SIG-M5 (cell line): ENCODE results near the gene SMU1.
"Not testable (repeated sequence)": the region's sequence is repeated elsewhere in the genome, so short reads cannot be mapped to it uniquely, and the experiment has no call there.

Experiments used
- DNase-seq: peaks from one replicate; lab custom pipeline; 2025; lab: John Stamatoyannopoulos, UW

The SMU1 gene

GRCh38 chr9:33013962-33014664 is 62.4 kb downstream of the SMU1 start:
- no peak for DNase-seq

DNA sequence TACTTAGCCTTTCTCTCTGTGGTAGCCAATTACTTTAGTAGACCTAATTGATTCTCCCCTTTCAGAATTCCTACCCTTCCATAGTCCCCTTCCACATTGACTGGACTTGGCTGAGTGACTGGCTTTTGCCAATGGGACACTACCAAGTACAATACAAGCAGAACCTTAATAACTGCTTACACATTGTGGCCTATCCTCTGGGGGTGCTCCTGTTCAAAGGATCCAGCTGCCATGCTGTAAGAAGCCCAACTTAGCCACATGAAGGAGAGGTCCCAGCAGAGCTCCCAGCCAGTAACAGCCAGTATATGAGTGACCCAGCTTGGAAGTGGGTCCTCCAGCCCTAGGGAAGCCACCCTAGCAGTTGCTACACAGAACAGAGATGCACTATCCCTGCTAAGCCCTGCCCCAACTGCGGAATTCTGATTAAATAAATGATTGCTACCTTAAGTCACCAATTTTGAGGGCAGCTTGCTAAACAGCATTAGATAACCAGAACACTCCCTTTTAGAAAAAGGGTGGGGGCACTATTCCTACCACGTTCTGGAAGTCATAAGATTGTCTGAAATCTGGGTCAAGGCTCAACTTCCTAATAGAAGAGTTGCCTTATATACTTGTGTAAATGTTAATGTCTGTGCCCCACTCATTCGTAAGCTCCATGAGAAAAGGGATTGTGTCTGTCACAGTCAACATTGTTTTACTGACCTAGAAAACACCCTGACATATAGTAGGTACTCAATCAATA is 64.0 kb downstream of the SMU1 start:
- DNase-seq: no peak

GRCh38 chr9:33011831-33012230 is 64.6 kb downstream of the SMU1 start:
- DNase-seq: no peak

DNA sequence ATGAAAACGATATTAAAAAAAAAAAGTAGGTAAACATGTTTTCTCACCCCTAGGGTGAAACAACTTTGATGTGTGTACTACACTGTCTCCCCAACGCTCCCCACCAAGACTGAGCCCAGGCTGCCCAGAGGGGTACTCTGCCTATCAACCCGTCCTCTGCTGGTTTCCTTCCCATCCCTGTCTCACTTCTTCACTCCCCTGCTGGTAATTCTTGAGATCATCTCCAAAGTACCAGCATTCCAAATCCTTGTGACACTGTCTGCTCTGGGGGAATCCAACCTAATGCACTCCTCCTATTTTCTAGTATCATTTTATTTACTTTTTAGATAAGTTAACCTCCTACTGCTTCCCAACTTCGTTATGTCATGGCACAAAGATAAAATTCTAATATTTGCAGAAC is 68.7 kb downstream of the SMU1 start:
- no peak for DNase-seq

DNA sequence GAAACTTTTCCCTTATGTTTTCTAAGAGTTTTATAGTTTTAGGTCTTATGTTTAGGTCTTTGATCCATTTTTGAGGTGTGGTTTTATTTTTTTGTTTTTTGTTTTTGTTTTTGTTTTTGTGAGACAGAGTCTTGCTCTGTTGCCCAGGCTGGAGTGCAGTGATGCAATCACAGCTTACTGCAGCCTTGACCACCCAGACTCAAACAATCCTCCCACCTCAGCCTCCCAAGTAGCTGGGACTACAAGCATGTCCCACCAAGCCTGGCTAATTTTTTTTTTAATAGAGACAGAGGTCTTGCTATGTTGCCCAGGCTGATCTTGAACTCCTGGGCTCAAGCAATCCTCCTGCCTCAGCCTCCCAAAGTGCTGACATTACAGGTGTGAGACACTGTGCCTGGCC is 71.1 kb downstream of the SMU1 start:
- not testable (repeated sequence) for DNase-seq

DNA sequence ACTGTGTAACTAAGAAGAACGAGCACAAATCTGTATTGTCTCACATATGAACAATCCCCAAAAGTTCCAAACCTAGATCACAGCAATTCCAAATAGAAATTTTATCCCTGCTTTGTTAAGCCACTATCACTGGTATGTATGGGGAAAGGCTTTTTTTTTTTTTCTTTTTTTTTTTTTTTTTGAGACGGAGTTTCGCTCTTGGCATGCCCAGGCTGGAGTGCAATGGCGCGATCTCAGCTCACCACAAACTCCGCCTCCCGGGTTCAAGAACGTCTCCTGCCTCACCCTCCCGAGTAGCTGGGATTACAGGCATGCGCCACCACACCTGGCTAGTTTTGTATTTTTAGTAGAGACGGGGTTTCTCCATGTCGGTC is 75.8 kb downstream of the SMU1 start:
- not testable (repeated sequence) for DNase-seq

DNA sequence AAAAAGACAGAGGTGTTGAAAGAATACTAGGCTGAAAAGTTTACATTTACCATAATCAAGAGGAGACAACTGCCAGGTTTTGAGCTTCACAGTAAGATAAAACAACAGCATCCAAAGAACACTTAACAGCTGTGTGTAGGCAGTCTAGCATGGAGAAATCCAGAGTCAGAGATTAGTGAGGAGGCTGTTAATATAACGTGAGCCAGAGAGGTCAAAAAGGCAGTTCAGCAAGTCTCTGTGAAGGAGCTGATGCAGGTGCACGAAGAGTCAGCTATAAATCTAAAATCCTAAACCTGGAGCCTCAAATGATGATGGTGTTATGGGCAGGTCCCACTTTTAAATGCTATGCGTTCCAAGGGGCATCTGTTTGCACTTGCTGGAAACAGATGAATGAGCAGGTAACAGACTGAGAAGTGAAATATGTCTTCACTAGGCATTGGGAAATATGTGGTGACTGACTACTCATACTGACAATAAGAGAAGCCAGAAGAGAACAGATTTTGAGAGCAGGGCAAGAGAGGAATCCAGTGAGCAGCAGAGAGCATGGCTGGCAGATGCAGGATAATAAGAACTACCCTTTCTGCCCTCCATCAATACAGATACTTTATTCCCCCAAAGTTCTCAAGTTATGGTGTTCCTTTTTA is 83.8 kb downstream of the SMU1 start:
- no peak for DNase-seq

GRCh38 chr9:32991897-32992594 is 84.4 kb downstream of the SMU1 start:
- no peak for DNase-seq
